Measurements from ENCODE around the gene CIITA.

CIITA gene

DNA sequence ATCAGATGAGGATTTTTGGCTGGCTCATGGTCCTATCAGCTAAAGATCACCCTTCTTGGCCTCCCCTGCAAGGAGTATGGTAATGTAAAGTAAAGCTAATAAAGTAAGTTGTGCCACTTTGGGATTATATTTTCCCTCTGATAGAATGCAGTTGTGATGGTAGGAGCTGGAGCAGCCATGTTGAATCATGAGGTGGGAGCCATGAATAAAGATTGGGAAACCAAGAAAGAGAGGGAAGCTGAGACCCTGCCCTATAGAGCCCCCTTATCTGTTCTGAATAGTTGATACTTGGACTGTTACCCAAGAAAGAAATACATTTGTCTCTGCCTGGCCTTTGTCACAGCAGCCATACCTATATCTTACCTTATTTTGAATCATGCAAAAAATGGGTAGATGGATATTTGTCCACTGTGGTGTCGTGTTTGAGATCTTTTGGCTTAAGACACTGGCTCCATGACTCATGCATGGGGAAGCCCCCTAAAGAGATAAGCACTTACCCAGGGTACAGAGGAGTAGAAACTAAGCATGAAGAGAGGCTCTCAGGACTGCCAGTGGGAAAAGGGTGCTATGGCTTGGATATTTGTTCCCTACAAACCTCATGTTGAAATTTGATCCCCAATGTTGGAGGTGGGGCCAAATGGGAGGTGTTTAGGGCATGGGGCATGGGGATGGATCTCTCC is 40.7 kb upstream of the CIITA start:
- peaks cover 3% of the 10 kb centered on the region; the same call in 1 of the 2 replicates for H3K27me3 ChIP-seq
- no peak for TF ChIP-seq CTCF (IDR thresholded peaks at IDR 0.05; ENCODE audit: low read depth, low read length)
- no peaks in the 10 kb centered on the region for H3K9me3 ChIP-seq
- H3K36me3 ChIP-seq = no peaks in the 10 kb centered on the region
- H3K4me3 ChIP-seq (ENCODE audit: low read depth, low read length) = no peak overlapping the region
- no peaks in the 10 kb centered on the region for H3K4me1 ChIP-seq
- no peak for DNase-seq

DNA sequence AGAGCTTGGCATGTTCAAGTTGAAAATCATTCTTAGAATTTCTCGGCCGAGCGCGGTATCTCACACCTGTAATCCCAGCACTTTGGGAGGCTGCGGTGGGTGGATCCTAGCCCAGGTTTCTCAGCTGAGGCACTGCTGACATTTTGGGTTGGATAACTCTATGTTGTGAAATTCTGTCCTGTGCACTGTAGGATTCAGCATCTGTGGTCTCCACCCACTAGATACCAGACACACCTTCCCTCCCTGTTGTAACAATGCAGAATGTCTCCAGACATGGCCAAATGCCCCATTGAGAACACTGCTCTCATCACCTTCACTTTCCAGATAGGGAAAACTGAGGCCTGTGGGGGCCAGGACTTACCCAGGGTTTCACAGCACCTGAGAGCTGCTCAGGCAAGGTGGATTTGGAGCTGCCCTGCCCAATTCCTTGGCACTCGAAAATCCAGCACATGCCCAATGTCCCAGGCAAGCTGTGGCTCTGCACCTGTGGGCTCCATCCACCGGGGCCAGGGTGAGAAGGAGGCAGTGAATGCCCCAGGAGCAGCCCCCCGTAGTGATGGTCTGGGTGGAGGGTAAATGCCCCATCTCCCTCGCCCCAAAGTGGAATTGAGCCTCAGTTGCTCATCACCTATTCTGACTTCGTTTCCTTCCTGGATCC is 38.3 kb upstream of the CIITA start:
- no peak for TF ChIP-seq CTCF (IDR thresholded peaks at IDR 0.05; ENCODE audit: low read depth, low read length)
- Histone ChIP-seq H3K9me3 (no peaks in the 10 kb centered on the region), H3K4me3 (ENCODE audit: low read depth, low read length) (no peak overlapping the region), H3K4me1 (no peaks in the 10 kb centered on the region), H3K36me3 (no peaks in the 10 kb centered on the region), H3K27me3 (peaks cover 3% of the 10 kb centered on the region; the same call in 1 of the 2 replicates)
- DNase-seq = no peak

DNA sequence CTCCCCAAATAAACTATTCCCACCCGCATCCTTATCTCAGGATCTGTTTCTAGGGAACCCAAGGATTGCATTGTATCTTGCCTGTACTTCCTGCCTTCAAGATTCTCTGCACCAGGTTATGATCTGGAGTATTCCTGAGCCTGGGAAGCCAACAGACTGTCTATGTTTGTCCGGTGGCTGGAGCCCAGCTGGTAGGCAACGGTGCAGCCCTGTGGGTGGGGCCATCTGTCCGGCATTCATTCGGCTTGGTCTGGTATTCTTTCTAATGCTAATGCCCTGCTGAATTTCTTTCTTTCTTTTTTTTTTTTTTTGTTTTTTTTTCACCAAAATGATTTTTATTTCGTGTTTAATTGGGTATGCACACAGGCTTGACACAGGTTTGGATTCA is 37.7 kb upstream of the CIITA start:
- peaks cover 3% of the 10 kb centered on the region; the same call in 1 of the 2 replicates for H3K27me3 ChIP-seq
- H3K9me3 ChIP-seq = no peaks in the 10 kb centered on the region
- no peak overlapping the region for H3K4me3 ChIP-seq (ENCODE audit: low read depth, low read length)
- no peaks in the 10 kb centered on the region for H3K36me3 ChIP-seq
- TF ChIP-seq CTCF (IDR thresholded peaks at IDR 0.05; ENCODE audit: low read depth, low read length) = no peak
- H3K4me1 ChIP-seq = no peaks in the 10 kb centered on the region
- no peak for DNase-seq

GRCh38 chr16:10840703-10841102 is 36.3 kb upstream of the CIITA start:
- Histone ChIP-seq H3K9me3 (no peaks in the 10 kb centered on the region), H3K4me3 (ENCODE audit: low read depth, low read length) (no peak overlapping the region), H3K27me3 (peaks cover 3% of the 10 kb centered on the region; the same call in 1 of the 2 replicates), H3K4me1 (no peaks in the 10 kb centered on the region), H3K36me3 (no peaks in the 10 kb centered on the region)
- no peak for TF ChIP-seq CTCF (IDR thresholded peaks at IDR 0.05; ENCODE audit: low read depth, low read length)
- no peak for DNase-seq

DNA sequence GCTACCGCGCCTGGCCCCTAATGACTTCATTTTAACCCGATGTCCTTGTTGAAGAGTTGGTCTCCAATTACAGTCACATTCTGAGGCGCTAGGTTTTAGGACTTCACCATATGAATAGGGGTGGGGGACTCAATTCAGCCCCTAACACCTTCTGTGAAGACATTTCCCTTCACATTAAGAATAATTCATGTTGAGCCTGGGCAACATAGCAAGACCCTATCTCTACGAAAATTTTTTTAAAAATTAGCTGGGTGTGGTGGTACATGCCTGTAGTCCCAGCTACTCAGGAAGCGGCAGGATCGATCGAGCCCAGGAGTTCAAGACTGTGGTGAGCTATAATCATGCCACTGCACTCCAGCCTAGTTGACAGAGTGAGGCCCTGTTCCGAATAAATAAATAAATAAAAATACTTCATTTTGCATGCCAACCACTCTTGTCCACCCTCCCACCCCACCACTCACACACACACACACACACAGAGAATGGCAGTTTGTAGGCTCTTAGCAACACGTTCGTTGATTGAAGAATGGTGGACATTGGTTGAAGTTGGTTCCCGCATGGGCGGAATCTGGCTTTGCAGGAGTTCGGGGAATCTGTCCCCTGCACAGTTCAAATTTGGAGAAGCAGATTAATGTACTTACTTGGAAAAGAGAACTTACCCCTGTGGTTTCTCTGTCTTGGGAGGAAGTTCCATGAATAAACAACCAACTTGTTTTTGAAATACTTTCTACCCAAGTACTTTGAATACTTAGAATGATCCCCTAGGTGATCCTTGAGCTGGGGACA is 30.6 kb upstream of the CIITA start:
- Histone ChIP-seq H3K9me3 (no peaks in the 10 kb centered on the region), H3K4me1 (no peaks in the 10 kb centered on the region), H3K27me3 (no peaks in the 10 kb centered on the region; the same call in 1 of the 2 replicates), H3K4me3 (ENCODE audit: low read depth, low read length) (no peak overlapping the region), H3K36me3 (no peaks in the 10 kb centered on the region)
- DNase-seq = no peak
- TF ChIP-seq CTCF (IDR thresholded peaks at IDR 0.05; ENCODE audit: low read depth, low read length) = no peak

All from BE2C (cell line).